GM08714 (cell line): ENCODE results near the gene HOXB2.

Source experiments
- H3K4me3 ChIP-seq: fragments of 200-500 bp; sonication (Bioruptor generic); 2 replicates; pipeline ENCODE4 v1.5.1; 2014; ENCODE audit warnings: mild to moderate bottlenecking, low read length, inconsistent platforms
- ZNF274 ChIP-seq: IDR thresholded peaks from 2 replicates; pipeline ENCODE4 v1.6.1; 2012; ENCODE audit warnings: mild to moderate bottlenecking, low read depth, low read length

HOXB2 gene

GRCh38 chr17:48547808-48548522 lies 3.1 kb upstream of the HOXB2 start:
- peak overlapping the region; percentile 49 for H3K4me3 ChIP-seq
- no peak for TF ChIP-seq ZNF274

GRCh38 chr17:48546924-48547807 lies 2.3 kb upstream of the HOXB2 start:
- H3K4me3 ChIP-seq, result peak overlapping the region; percentile 49

GRCh38 chr17:48546137-48546923 lies 1.4 kb upstream of the HOXB2 start:
- no peak overlapping the region for H3K4me3 ChIP-seq
- TF ChIP-seq ZNF274, result no peak

More at GRCh38 chr17:48546924-48547807, 2.3 kb upstream of the HOXB2 start:
- no peak for TF ChIP-seq ZNF274

- no peak overlapping the region for H3K4me3 ChIP-seq
- TF ChIP-seq ZNF274, result no peak
These were observed 630 bp upstream of the HOXB2 start for GRCh38 chr17:48545539-48545938.

GRCh38 chr17:48544349-48545021 lies 424 bp downstream of the HOXB2 start:
- no peak for TF ChIP-seq ZNF274
- H3K4me3 ChIP-seq, result peak overlapping the region; percentile 88

- no peak for TF ChIP-seq ZNF274
- peak overlapping the region; percentile 88 for H3K4me3 ChIP-seq
These were observed 1.0 kb downstream of the HOXB2 start for GRCh38 chr17:48543854-48544348.

- TF ChIP-seq ZNF274, result no peak
- H3K4me3 ChIP-seq, result peak overlapping the region; percentile 88
These were observed 1.6 kb downstream of the HOXB2 start for GRCh38 chr17:48543107-48543853.

- peak overlapping the region; percentile 88 for H3K4me3 ChIP-seq
- no peak for TF ChIP-seq ZNF274
These were observed 2.2 kb downstream of the HOXB2 start for GRCh38 chr17:48542698-48543106.

- no peak for TF ChIP-seq ZNF274
- H3K4me3 ChIP-seq, result peak overlapping the region; percentile 88
These were observed 2.7 kb downstream of the HOXB2 start for GRCh38 chr17:48542114-48542656.

- peak overlapping the region; percentile 88 for H3K4me3 ChIP-seq
These were observed 3.3 kb downstream of the HOXB2 start for GRCh38 chr17:48541577-48542113.

GRCh38 chr17:48541036-48541576 lies 3.8 kb downstream of the HOXB2 start:
- H3K4me3 ChIP-seq, result peak overlapping the region; percentile 88
- no peak for TF ChIP-seq ZNF274

More at GRCh38 chr17:48541577-48542113, 3.3 kb downstream of the HOXB2 start:
- TF ChIP-seq ZNF274, result no peak

GRCh38 chr17:48540213-48540612 lies 4.7 kb downstream of the HOXB2 start:
- no peak for TF ChIP-seq ZNF274
- H3K4me3 ChIP-seq, result no peak overlapping the region
